Right ventricle myocardium inferior (tissue), 1 donor: Measurements from ENCODE around the gene TP63. TPM values are rescaled to one million over a fixed set of nuclear protein-coding genes. Genes with fewer than 3 reads are reported as not detected.

Experiments used
- ATAC-seq: fragments of 200-7000 bp; cut with Tn5 transposase; one replicate; pipeline ENCODE4 v1.9.1; 2020; ENCODE audit warnings: mild to moderate bottlenecking, moderate library complexity
- DNase-seq: peaks from one replicate; pipeline ENCODE4 v3.0.0; 2021; ENCODE audit errors: missing footprints
- intact Hi-C: fragments of 100-400 bp; cut with DNase I; formaldehyde crosslinking; loops from one replicate; pipeline ENCODE4 v1.11.0; 2022
- microRNA-seq: library from miRNA; unstranded; fragments of <30 nt; microRNA quantifications from one replicate; pipeline ENCODE4 v1.2.0, GENCODE V29; 2020
- total RNA-seq: library from RNA; stranded (reverse); fragmentation: NEBNext Ultra II Directional; extraction: Animal tissue kit (Norgen Biotek cat#: 25700); gene quantifications from one replicate; pipeline ENCODE4 v1.2.1, GENCODE V29; 2021
- donor health status: DM: no; HTN: yes; CAD: no; lungs with severe emphysema.

The TP63 gene
- total RNA-seq, 1 donor from 2014 or later: not detected

GRCh38 chr3:189921770-189922169 is 290.6 kb downstream of the TP63 start:
- ATAC-seq: no peak
- DNase-seq: no peak
- intact Hi-C loops: no loop called here

GRCh38 chr3:189927975-189928895 is 297.0 kb downstream of the TP63 start:
- ATAC-seq: no peak
- intact Hi-C loops: no loop called here
- DNase-seq: no peak

DNA sequence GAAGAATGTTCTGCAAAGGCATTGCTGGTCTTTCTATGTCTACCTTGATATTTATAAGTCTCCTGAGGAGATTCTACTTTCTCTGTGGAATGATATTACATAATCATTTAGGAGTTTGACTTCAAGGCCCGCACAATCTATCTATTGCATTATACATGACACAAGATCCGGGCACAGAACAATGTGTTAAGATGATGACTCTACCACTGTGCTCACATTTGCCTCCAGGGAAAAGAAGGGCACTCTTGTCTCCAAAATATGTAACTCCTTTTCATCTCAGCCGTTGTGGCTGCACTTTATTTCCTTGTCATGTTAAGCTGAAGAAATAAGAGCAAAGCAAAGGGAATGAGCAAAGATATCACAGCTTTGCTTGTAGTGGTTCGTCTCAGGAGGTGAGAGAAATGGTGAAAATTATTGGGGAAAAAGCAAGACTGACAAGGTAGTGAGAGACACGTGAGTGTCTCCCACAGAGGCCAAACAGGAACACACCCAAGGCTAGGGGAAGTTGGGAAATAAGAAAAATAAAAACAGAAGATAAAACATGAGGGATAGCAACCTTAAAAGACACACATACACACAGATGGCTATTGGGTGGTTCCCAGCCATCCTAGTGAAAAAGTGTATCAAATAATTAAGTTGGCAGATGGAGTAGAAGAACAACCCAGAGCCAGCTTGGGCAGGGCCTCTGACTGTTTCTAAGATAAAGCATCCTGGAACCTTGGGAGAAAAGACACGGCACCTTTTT is 305.2 kb downstream of the TP63 start:
- no peak for DNase-seq
- intact Hi-C loops: no loop called here
- ATAC-seq: no peak

- intact Hi-C loops: no loop called here
- ATAC-seq: no peak
- DNase-seq: no peak
These were observed 306.3 kb downstream of the TP63 start for GRCh38 chr3:189937302-189938127.

GRCh38 chr3:189941125-189941524 is 309.9 kb downstream of the TP63 start:
- intact Hi-C loops: no loop called here
- no peak for DNase-seq
- no peak for ATAC-seq

GRCh38 chr3:189941679-189942078 is 310.5 kb downstream of the TP63 start:
- no peak for ATAC-seq
- intact Hi-C loops: no loop called here
- no peak for DNase-seq

GRCh38 chr3:189942948-189943347 is 311.8 kb downstream of the TP63 start:
- ATAC-seq (no peak), DNase-seq (no peak)
- intact Hi-C loops: no loop called here

- intact Hi-C loops: no loop called here
- DNase-seq (no peak), ATAC-seq (no peak)
These were observed 313.3 kb downstream of the TP63 start for GRCh38 chr3:189944285-189945145.

GRCh38 chr3:189945935-189946709 is 314.9 kb downstream of the TP63 start:
- DNase-seq (no peak), ATAC-seq (no peak)
- intact Hi-C loops: no loop called here

Small RNA genes lying within 50 kb of the gene (microRNA-seq; reads per million reads assigned to microRNA genes)
- gene MIR944: not detected
